DOHH2 (cell line): ENCODE measurements around the gene RABEPK.

ENCODE experiments used
- H3F3A ChIP-seq: fragments of 200-600 bp; sonication (generic), shearing (Covaris generic); 2 replicates; pipeline ENCODE4 v1.6.0; 2016; ENCODE audit warnings: antibody characterized with exemption, mild to moderate bottlenecking; ENCODE audit not compliant: control insufficient read depth, insufficient read depth
- H3K27ac ChIP-seq: fragments of 200-600 bp; sonication (generic); 2 replicates; pipeline ENCODE4 v1.5.1; 2014; ENCODE audit warnings: low read depth, mild to moderate bottlenecking, low read length, moderate library complexity
- H3K27me3 ChIP-seq: fragments of 200-600 bp; sonication (generic); 2 replicates; pipeline ENCODE4 v1.6.1; 2014; ENCODE audit warnings: mild to moderate bottlenecking, low read length, mixed read lengths; ENCODE audit not compliant: control insufficient read depth
- H3K36me3 ChIP-seq: fragments of 200-600 bp; sonication (generic); 2 replicates; pipeline ENCODE4 v1.6.1; 2014; ENCODE audit warnings: mild to moderate bottlenecking, low read length, moderate library complexity, mixed read lengths; ENCODE audit not compliant: control insufficient read depth
- H3K4me1 ChIP-seq: fragments of 200-600 bp; sonication (generic); 2 replicates; pipeline ENCODE4 v1.6.1; 2014; ENCODE audit warnings: mild to moderate bottlenecking, low read length, mixed read lengths; ENCODE audit not compliant: control insufficient read depth
- H3K4me2 ChIP-seq: fragments of 200-600 bp; sonication (generic); 2 replicates; pipeline ENCODE4 v1.6.0; 2014; ENCODE audit warnings: mild to moderate bottlenecking, low read length, moderate library complexity
- H3K4me3 ChIP-seq: fragments of 200-600 bp; sonication (generic); 2 replicates; pipeline ENCODE4 v1.5.1; 2014; ENCODE audit warnings: mild to moderate bottlenecking, low read length, mixed read lengths
- H3K79me2 ChIP-seq: fragments of 200-600 bp; sonication (generic); 2 replicates; pipeline ENCODE4 v1.6.1; 2014; ENCODE audit warnings: mild to moderate bottlenecking, low read length, mixed read lengths; ENCODE audit not compliant: control insufficient read depth
- H3K9me2 ChIP-seq: fragments of 200-600 bp; sonication (generic); replicated peaks from 2 replicates; pipeline ENCODE4 v1.6.1; 2014; ENCODE audit warnings: mild to moderate bottlenecking, low read length, mixed read lengths; ENCODE audit not compliant: control insufficient read depth
- H3K9me3 ChIP-seq: fragments of 200-600 bp; sonication (generic); 2 replicates; pipeline ENCODE4 v1.6.1; 2014; ENCODE audit warnings: antibody characterized with exemption, low read length, mixed read lengths; ENCODE audit not compliant: control insufficient read depth, insufficient read depth
- H4K20me1 ChIP-seq: fragments of 200-600 bp; sonication (generic); 2 replicates; pipeline ENCODE4 v1.6.0; 2014; ENCODE audit warnings: low read depth, mild to moderate bottlenecking, antibody characterized with exemption, low read length, moderate library complexity; ENCODE audit not compliant: control insufficient read depth, insufficient read depth
- CTCF ChIP-seq: fragments of 200-600 bp; sonication (generic); IDR thresholded peaks from one replicate; pipeline ENCODE4 v1.5.1; 2014; ENCODE audit warnings: antibody characterized with exemption, mild to moderate bottlenecking, low read depth, low read length; ENCODE audit not compliant: poor library complexity, severe bottlenecking
- EZH2phosphoT487 ChIP-seq: fragments of 200-600 bp; sonication (generic); IDR thresholded peaks from 2 replicates; pipeline ENCODE4 v1.6.1; 2017; ENCODE audit warnings: borderline replicate concordance, mild to moderate bottlenecking, antibody characterized with exemption, low read length, moderate library complexity, mixed read lengths

RABEPK gene

GRCh38 chr9:125183054-125183453 is 17.3 kb upstream of the RABEPK start:
- H3K27ac ChIP-seq, result no peak overlapping the region
- H3K4me2 ChIP-seq, result no peak overlapping the region
- peaks cover 13% of the 10 kb centered on the region for H3K36me3 ChIP-seq
- peaks cover 8% of the 10 kb centered on the region for H4K20me1 ChIP-seq
- no peak overlapping the region for H3K4me3 ChIP-seq
- no peaks in the 10 kb centered on the region for H3K9me2 ChIP-seq
- peaks cover 100% of the 10 kb centered on the region for H3K79me2 ChIP-seq
- H3F3A ChIP-seq, result no peaks in the 10 kb centered on the region
- H3K9me3 ChIP-seq, result no peaks in the 10 kb centered on the region
- no peaks in the 10 kb centered on the region for H3K27me3 ChIP-seq
- peaks cover 13% of the 10 kb centered on the region for H3K4me1 ChIP-seq
- TF ChIP-seq CTCF (no peak), EZH2phosphoT487 (no peak)

GRCh38 chr9:125183561-125183960 is 16.8 kb upstream of the RABEPK start:
- Histone ChIP-seq H3K4me2 (no peak overlapping the region), H3K79me2 (peaks cover 100% of the 10 kb centered on the region), H4K20me1 (peaks cover 11% of the 10 kb centered on the region), H3K4me1 (peaks cover 17% of the 10 kb centered on the region), H3K27ac (no peak overlapping the region), H3K36me3 (peaks cover 13% of the 10 kb centered on the region), H3F3A (no peaks in the 10 kb centered on the region), H3K4me3 (no peak overlapping the region), H3K9me3 (no peaks in the 10 kb centered on the region), H3K9me2 (no peaks in the 10 kb centered on the region), H3K27me3 (no peaks in the 10 kb centered on the region)
- TF ChIP-seq CTCF (no peak), EZH2phosphoT487 (no peak)

- peaks cover 69% of the 10 kb centered on the region for H3K79me2 ChIP-seq
- H3K27ac ChIP-seq, result peak overlapping the region; percentile 57
Measured at GRCh38 chr9:125189011-125189360, 11.4 kb upstream of the RABEPK start.

More at GRCh38 chr9:125189011-125189360, 11.4 kb upstream of the RABEPK start:
- H3K27me3 ChIP-seq, result no peaks in the 10 kb centered on the region
- no peak for TF ChIP-seq CTCF
- no peak for TF ChIP-seq EZH2phosphoT487
- H3F3A ChIP-seq, result no peaks in the 10 kb centered on the region
- peaks cover 3% of the 10 kb centered on the region; the same call in 1 of the 2 replicates for H4K20me1 ChIP-seq
- peak overlapping the region; percentile 84 for H3K4me2 ChIP-seq
- H3K4me3 ChIP-seq, result peak overlapping the region; percentile 88
- peaks cover 20% of the 10 kb centered on the region for H3K4me1 ChIP-seq
- no peaks in the 10 kb centered on the region for H3K9me2 ChIP-seq
- no peaks in the 10 kb centered on the region for H3K9me3 ChIP-seq
- peaks cover 12% of the 10 kb centered on the region for H3K36me3 ChIP-seq
